SK-N-SH (cell line): ENCODE data around the gene TWNK. TPM values are rescaled to one million over a fixed set of nuclear protein-coding genes. Genes with fewer than 3 reads are reported as not detected.
A peak's percentile ranks its signal among the peaks of the same experiment; 100 is the strongest.

Experiments used
- CTCF ChIA-PET: fragments of 300-600, 350-600 bp; formaldehyde crosslinking; extraction: SDS; loops from one replicate; lab custom pipeline; 2021; lab: Yijun Ruan, JAX
- POLR2A ChIA-PET: fragments of 350-600 bp; sonication (Branson Sonifier 250); formaldehyde crosslinking; extraction: SDS; loops from one replicate; lab custom pipeline; 2020; ENCODE audit warnings: antibody characterized with exemption, inconsistent platforms; lab: Yijun Ruan, JAX
- DNase-seq: peaks from one replicate; pipeline ENCODE4 v3.0.0; 2012
- H2AFZ ChIP-seq: fragments of 200-600 bp; sonication (generic); 2 replicates; pipeline ENCODE4 v1.8.1; 2016; ENCODE audit warnings: antibody characterized with exemption, mild to moderate bottlenecking, low read depth
- H3F3A ChIP-seq: fragments of 200-600 bp; sonication (generic); replicated peaks from 2 replicates; pipeline ENCODE3; 2016; ENCODE audit warnings: antibody characterized with exemption, mild to moderate bottlenecking; ENCODE audit not compliant: insufficient read depth
- H3K27ac ChIP-seq, 2 experiments: fragments of 200-500 bp in 1 of 2; fragments of 200-600 bp in 1 of 2; sonication (Bioruptor generic) in 1 of 2; sonication (generic), shearing (Covaris generic) in 1 of 2; 2 replicates each; pipeline versions ENCODE4 v1.5.1 to v1.6.1; 2014 to 2016; ENCODE audit warnings: low read depth in 2 of 2, inconsistent platforms in 1 of 2, low read length in 1 of 2, mild to moderate bottlenecking in 1 of 2, mixed read lengths in 1 of 2
- H3K27me3 ChIP-seq: fragments of 200-600 bp; sonication (generic), shearing (Covaris generic); 2 replicates; pipeline ENCODE4 v1.6.1; 2016; ENCODE audit warnings: mixed run types; ENCODE audit not compliant: insufficient read depth
- H3K36me3 ChIP-seq, 2 experiments: fragments of 200-500 bp in 1 of 2; fragments of 200-600 bp in 1 of 2; sonication (Bioruptor generic) in 1 of 2; sonication (generic) in 1 of 2; replicated peaks in 1 of 2; 2 replicates each; pipeline versions ENCODE3 to v1.5.1; 2014 to 2016; ENCODE audit warnings: low read length in 1 of 2, mild to moderate bottlenecking in 1 of 2; ENCODE audit not compliant: insufficient read depth in 2 of 2, control insufficient read depth in 1 of 2
- H3K4me1 ChIP-seq, 2 experiments: fragments of 200-500 bp in 1 of 2; fragments of 200-600 bp in 1 of 2; sonication (Bioruptor generic) in 1 of 2; sonication (generic), shearing (Covaris generic) in 1 of 2; 2 replicates each; pipeline versions ENCODE4 v1.5.1 to v1.6.1; 2014 to 2016; ENCODE audit warnings: low read depth in 1 of 2, low read length in 1 of 2, mixed run types in 1 of 2; ENCODE audit not compliant: insufficient read depth in 2 of 2, control insufficient read depth in 1 of 2
- H3K4me2 ChIP-seq: fragments of 200-600 bp; sonication (generic), shearing (Covaris generic); 2 replicates; pipeline ENCODE4 v1.6.1; 2017; ENCODE audit warnings: mixed run types
- H3K4me3 ChIP-seq, 2 experiments: fragments of 200-500 bp in 1 of 2; fragments of 200-600 bp in 1 of 2; sonication (Bioruptor generic) in 1 of 2; sonication (generic), shearing (Covaris generic) in 1 of 2; 2 replicates each; pipeline versions ENCODE4 v1.5.1 to v1.8.1; 2014 to 2016; ENCODE audit warnings: low read depth in 2 of 2, inconsistent platforms in 1 of 2, low read length in 1 of 2, mild to moderate bottlenecking in 1 of 2, mixed read lengths in 1 of 2, moderate library complexity in 1 of 2
- H3K79me2 ChIP-seq: fragments of 200-600 bp; sonication (generic); 2 replicates; pipeline ENCODE4 v1.8.1; 2017; ENCODE audit warnings: mild to moderate bottlenecking; ENCODE audit not compliant: insufficient read depth
- H3K9ac ChIP-seq: fragments of 200-600 bp; sonication (generic); 2 replicates; pipeline ENCODE4 v1.6.1; 2017; ENCODE audit warnings: mixed run types
- H3K9me2 ChIP-seq: fragments of 200-600 bp; sonication (generic); 2 replicates; pipeline ENCODE4 v1.6.1; 2017; ENCODE audit warnings: mixed run types
- H3K9me3 ChIP-seq: fragments of 200-600 bp; sonication (generic); 2 replicates; pipeline ENCODE4 v1.6.1; 2017; ENCODE audit warnings: mixed run types, mild to moderate bottlenecking, moderate library complexity
- H4K20me1 ChIP-seq: fragments of 200-600 bp; sonication (generic); 2 replicates; pipeline ENCODE4 v1.6.1; 2017; ENCODE audit warnings: mild to moderate bottlenecking, mixed run types; ENCODE audit not compliant: insufficient read depth
- CHD2 ChIP-seq: fragments of 150-350 bp; IDR thresholded peaks from 2 replicates; pipeline ENCODE4 v1.6.1; 2018; ENCODE audit warnings: low read length; ENCODE audit not compliant: partially characterized antibody
- CTCF ChIP-seq: fragments of 200-600 bp; sonication (generic); IDR thresholded peaks from 2 replicates; pipeline ENCODE4 v1.6.1; 2017; ENCODE audit warnings: antibody characterized with exemption, mild to moderate bottlenecking, moderate library complexity
- GATA2 ChIP-seq: sonication (generic); formaldehyde crosslinking; IDR thresholded peaks from 2 replicates; pipeline ENCODE4 v1.5.0; 2020; ENCODE audit warnings: mild to moderate bottlenecking, missing genetic modification reagents
- IRF3 ChIP-seq: fragments of 150-350 bp; IDR thresholded peaks from 2 replicates; pipeline ENCODE4 v1.6.1; 2016; ENCODE audit warnings: mild to moderate bottlenecking, low read depth, low read length
- JUND ChIP-seq: IDR thresholded peaks from 2 replicates; pipeline ENCODE4 v1.4.0; 2012
- MAX ChIP-seq: IDR thresholded peaks from 2 replicates; pipeline ENCODE4 v1.4.0; 2012; ENCODE audit warnings: low read depth
- MEF2A ChIP-seq: IDR thresholded peaks from 2 replicates; pipeline ENCODE4 v1.4.0; 2012; ENCODE audit warnings: low read depth, borderline replicate concordance
- NFIC ChIP-seq: IDR thresholded peaks from 2 replicates; pipeline ENCODE4 v1.4.0; 2012; ENCODE audit warnings: borderline replicate concordance
- NRF1 ChIP-seq: IDR thresholded peaks from 2 replicates; pipeline ENCODE4 v1.6.1; 2012; ENCODE audit warnings: low read depth, mild to moderate bottlenecking, low read length
- PBX3 ChIP-seq: IDR thresholded peaks from 2 replicates; pipeline ENCODE4; 2012
- RAD21 ChIP-seq: IDR thresholded peaks from 2 replicates; pipeline ENCODE4 v1.6.1; 2012; ENCODE audit warnings: mild to moderate bottlenecking, low read length
- REST ChIP-seq: IDR thresholded peaks from 2 replicates; pipeline ENCODE4 v1.6.1; 2012; ENCODE audit warnings: mild to moderate bottlenecking, low read depth, low read length, moderate library complexity
- RFX5 ChIP-seq: IDR thresholded peaks from 2 replicates; pipeline ENCODE4 v1.6.1; 2012; ENCODE audit warnings: mild to moderate bottlenecking, improper control_type of control experiment, low read length
- SMC3 ChIP-seq: IDR thresholded peaks from 2 replicates; pipeline ENCODE4 v1.6.1; 2012; ENCODE audit warnings: low read depth, low read length, improper control_type of control experiment
- TEAD4 ChIP-seq: IDR thresholded peaks from 2 replicates; pipeline ENCODE4 v1.4.0; 2012; ENCODE audit warnings: mild to moderate bottlenecking, borderline replicate concordance; ENCODE audit not compliant: insufficient read depth
- WGBS: methylation state at CpG from one replicate; pipeline ENCODE4 v1.1.6; 2017; ENCODE audit warnings: low lambda C conversion rate; 5-methylcytosine and 5-hydroxymethylcytosine counted together
- polyA plus RNA-seq, 3 experiments: library from polyadenylated mRNA; depleted of rRNA; stranded (reverse); fragments of >200 nt; gene quantifications; 2 replicates each; pipeline ENCODE4 v1.2.3, GENCODE V29; 2012

TWNK gene
- polyA plus RNA-seq, 1 of the 3 experiments (the other 2 are of a cell fraction) = 16.4 TPM

- Histone ChIP-seq H4K20me1 (no peaks in the 10 kb centered on the region), H3K9me3 (no peaks in the 10 kb centered on the region), H3K79me2 (no peaks in the 10 kb centered on the region), H3K27ac (peak overlapping the region in 1 of 2 experiments; percentile 13; a peak in 1 of 4 replicates), H2AFZ (no peak overlapping the region), H3K9ac (no peak overlapping the region), H3K9me2 (no peaks in the 10 kb centered on the region), H3K4me3 (peak overlapping the region in 1 of 2 experiments; percentile 21; a peak in 1 of 4 replicates), H3F3A (peaks cover 18% of the 10 kb centered on the region), H3K27me3 (no peaks in the 10 kb centered on the region), H3K4me1 (peaks cover 8 to 19% of the 10 kb centered on the region in 2 experiments; a peak in 3 of 4 replicates), H3K4me2 (peak overlapping the region; percentile 34), H3K36me3 (no peaks in the 10 kb centered on the region)
- POLR2A ChIA-PET = interaction anchor here (1.3 to 1.4 kb wide), 2 partner anchors 17 to 29 kb away, joined by 3 to 8 read pairs; no protein-coding TSS in a partner anchor
- DNase-seq = peak; percentile 85
- CTCF ChIA-PET = interaction anchor here (0.5 to 7.2 kb wide), 33 partner anchors 15 to 1037 kb away, joined by 3 to 443 read pairs (median 4); partner anchors contain the start of genes LZTS2, MRPL43, PDZD7 and SEMA4G
- TF ChIP-seq MEF2A (no peak), RAD21 (peak; percentile 89), CTCF (peak; percentile 95), IRF3 (no peak), SMC3 (peak; percentile 78), TEAD4 (no peak), NFIC (no peak), RFX5 (no peak), REST (no peak), MAX (no peak), GATA2 (CRISPR knock-in tag) (no peak), PBX3 (no peak), CHD2 (peak; percentile 13), JUND (no peak), NRF1 (no peak)
- 14% methylated on average over 10 of the region's 11 CpGs for WGBS
Measured at GRCh38 chr10:101014230-101014884, 27.0 kb downstream of the TWNK start.
